ENCODE results near the gene NDRG4.

- TF ChIP-seq CTCF (IDR thresholded peaks at IDR 0.05) (no peak), POLR2A (IDR thresholded peaks at IDR 0.05) (no peak)
These were observed 48.7 kb upstream of the NDRG4 start for GRCh38 chr16:58451265-58451689.
